Testis (tissue), 2 donors: ENCODE data around the gene R3HDM2.

Source experiments
- POLR2A ChIP-seq: fragments of 450-650 bp; IDR thresholded peaks from one replicate; pipeline ENCODE4 v1.6.1; 2017; ENCODE audit warnings: antibody characterized with exemption, mild to moderate bottlenecking, moderate library complexity
- TF ChIP-seq, protein P1 (sequence below), 3 experiments: fragments of 450-650 bp in 2 of 3; fragments of 200-600 bp in 1 of 3; sonication (generic) in 1 of 3; IDR thresholded peaks; one replicate each; pipeline ENCODE4 v1.5.1; 2016 to 2019; ENCODE audit warnings: antibody characterized with exemption in 3 of 3, mild to moderate bottlenecking in 2 of 3, moderate library complexity in 1 of 3

- TF ChIP-seq, protein P1, sequence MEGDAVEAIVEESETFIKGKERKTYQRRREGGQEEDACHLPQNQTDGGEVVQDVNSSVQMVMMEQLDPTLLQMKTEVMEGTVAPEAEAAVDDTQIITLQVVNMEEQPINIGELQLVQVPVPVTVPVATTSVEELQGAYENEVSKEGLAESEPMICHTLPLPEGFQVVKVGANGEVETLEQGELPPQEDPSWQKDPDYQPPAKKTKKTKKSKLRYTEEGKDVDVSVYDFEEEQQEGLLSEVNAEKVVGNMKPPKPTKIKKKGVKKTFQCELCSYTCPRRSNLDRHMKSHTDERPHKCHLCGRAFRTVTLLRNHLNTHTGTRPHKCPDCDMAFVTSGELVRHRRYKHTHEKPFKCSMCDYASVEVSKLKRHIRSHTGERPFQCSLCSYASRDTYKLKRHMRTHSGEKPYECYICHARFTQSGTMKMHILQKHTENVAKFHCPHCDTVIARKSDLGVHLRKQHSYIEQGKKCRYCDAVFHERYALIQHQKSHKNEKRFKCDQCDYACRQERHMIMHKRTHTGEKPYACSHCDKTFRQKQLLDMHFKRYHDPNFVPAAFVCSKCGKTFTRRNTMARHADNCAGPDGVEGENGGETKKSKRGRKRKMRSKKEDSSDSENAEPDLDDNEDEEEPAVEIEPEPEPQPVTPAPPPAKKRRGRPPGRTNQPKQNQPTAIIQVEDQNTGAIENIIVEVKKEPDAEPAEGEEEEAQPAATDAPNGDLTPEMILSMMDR (IDR thresholded peaks at IDR 0.05), result no peak
- no peak for TF ChIP-seq POLR2A
These were observed 215.8 kb downstream of the R3HDM2 start for GRCh38 chr12:57215065-57215464.
